Progenitor cell of endocrine pancreas (in vitro differentiated cells): ENCODE data around the gene EIF1AX. TPM values are rescaled to one million over a fixed set of nuclear protein-coding genes. Genes with fewer than 3 reads are reported as not detected.
"Not testable (repeated sequence)": the region's sequence is repeated elsewhere in the genome, so short reads cannot be mapped to it uniquely, and the experiment has no call there.

Source experiments
- DNase-seq: peaks from one replicate; pipeline ENCODE4 v3.0.0; 2021; ENCODE audit warnings: low spot score; ENCODE audit not compliant: unreplicated experiment
- H3K27ac Mint-ChIP-seq: 2 replicates; pipeline ENCODE4 v1.8.0; 2021; ENCODE audit warnings: mild to moderate bottlenecking, moderate library complexity, mixed read lengths
- H3K27me3 Mint-ChIP-seq: 2 replicates; pipeline ENCODE4 v1.8.0; 2021; ENCODE audit warnings: mixed read lengths
- H3K36me3 Mint-ChIP-seq: 2 replicates; pipeline ENCODE4 v1.8.0; 2022; ENCODE audit warnings: mixed read lengths; ENCODE audit not compliant: insufficient read depth
- H3K4me1 Mint-ChIP-seq: 2 replicates; pipeline ENCODE4 v1.8.0; 2021; ENCODE audit warnings: low read depth, mixed read lengths
- H3K4me3 Mint-ChIP-seq: 2 replicates; pipeline ENCODE4 v1.8.0; 2021; ENCODE audit warnings: low read depth, mild to moderate bottlenecking, moderate library complexity, mixed read lengths
- H3K9me3 Mint-ChIP-seq: 2 replicates; pipeline ENCODE4 v1.8.0; 2021; ENCODE audit warnings: low read depth, mixed read lengths
- total RNA-seq: library from RNA; stranded (reverse); gene quantifications from 2 replicates; pipeline ENCODE4 v1.2.1, GENCODE V29; 2021
- TF ChIP-seq, protein P1 (sequence below): fragments of 200-600 bp; sonication (generic); IDR thresholded peaks from one replicate; pipeline ENCODE4 v1.5.0; 2021; ENCODE audit warnings: antibody characterized with exemption, mild to moderate bottlenecking; ENCODE audit not compliant: unreplicated experiment

EIF1AX gene
- total RNA-seq, 1 donor from 2014 or later = 90.6 TPM

DNA sequence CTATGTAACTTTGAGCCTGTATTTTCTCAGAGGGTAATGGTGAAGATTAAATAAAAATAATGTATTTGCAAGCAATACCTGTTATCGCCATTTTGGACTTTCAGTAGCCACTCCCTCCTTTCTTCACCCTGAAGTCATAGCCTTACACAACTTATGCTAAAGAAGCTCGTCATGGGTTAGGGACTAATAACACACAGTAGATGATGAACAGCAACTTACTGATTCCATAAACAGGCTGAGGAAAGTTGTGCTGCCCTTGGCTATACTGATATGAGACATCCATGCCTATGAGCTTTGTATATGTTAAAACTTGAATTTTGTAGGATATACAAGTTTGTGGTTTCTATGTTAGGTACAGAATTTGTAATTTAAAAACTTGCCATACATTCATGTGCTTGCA, 31.7 kb upstream of the EIF1AX start:
- TF ChIP-seq, protein P1, sequence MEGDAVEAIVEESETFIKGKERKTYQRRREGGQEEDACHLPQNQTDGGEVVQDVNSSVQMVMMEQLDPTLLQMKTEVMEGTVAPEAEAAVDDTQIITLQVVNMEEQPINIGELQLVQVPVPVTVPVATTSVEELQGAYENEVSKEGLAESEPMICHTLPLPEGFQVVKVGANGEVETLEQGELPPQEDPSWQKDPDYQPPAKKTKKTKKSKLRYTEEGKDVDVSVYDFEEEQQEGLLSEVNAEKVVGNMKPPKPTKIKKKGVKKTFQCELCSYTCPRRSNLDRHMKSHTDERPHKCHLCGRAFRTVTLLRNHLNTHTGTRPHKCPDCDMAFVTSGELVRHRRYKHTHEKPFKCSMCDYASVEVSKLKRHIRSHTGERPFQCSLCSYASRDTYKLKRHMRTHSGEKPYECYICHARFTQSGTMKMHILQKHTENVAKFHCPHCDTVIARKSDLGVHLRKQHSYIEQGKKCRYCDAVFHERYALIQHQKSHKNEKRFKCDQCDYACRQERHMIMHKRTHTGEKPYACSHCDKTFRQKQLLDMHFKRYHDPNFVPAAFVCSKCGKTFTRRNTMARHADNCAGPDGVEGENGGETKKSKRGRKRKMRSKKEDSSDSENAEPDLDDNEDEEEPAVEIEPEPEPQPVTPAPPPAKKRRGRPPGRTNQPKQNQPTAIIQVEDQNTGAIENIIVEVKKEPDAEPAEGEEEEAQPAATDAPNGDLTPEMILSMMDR = no peak
- H3K36me3 Mint-ChIP-seq = peaks cover 7% of the 10 kb centered on the region
- H3K4me3 Mint-ChIP-seq = no peak overlapping the region
- no peak overlapping the region for H3K27ac Mint-ChIP-seq
- no peaks in the 10 kb centered on the region for H3K4me1 Mint-ChIP-seq
- peaks cover 1% of the 10 kb centered on the region for H3K9me3 Mint-ChIP-seq
- no peaks in the 10 kb centered on the region for H3K27me3 Mint-ChIP-seq
- no peak for DNase-seq

DNA sequence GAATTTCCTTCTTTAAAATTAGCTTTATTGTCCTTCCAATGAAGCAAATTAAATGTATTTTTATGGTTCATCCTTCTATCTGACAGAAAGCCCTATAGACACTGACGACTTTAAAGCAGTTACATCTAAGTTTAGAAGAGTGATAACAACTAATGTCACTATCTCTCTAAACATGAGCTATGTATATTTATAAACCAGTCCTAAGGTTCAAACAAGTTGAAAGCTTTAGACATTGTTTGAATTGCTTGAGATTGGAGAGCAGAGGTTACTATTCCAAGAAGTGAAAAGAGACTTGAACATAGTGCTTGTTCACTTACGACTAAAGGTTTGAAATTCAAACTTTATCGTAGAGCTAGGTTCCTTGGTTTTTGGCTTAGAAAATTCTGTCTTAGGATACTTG, 30.2 kb upstream of the EIF1AX start:
- no peak overlapping the region for H3K4me3 Mint-ChIP-seq
- H3K9me3 Mint-ChIP-seq = peaks cover 3% of the 10 kb centered on the region
- H3K4me1 Mint-ChIP-seq = no peaks in the 10 kb centered on the region
- H3K27ac Mint-ChIP-seq = no peak overlapping the region
- H3K27me3 Mint-ChIP-seq = no peaks in the 10 kb centered on the region
- H3K36me3 Mint-ChIP-seq = peaks cover 12% of the 10 kb centered on the region
- DNase-seq = no peak
- TF ChIP-seq, protein P1 = no peak

DNA sequence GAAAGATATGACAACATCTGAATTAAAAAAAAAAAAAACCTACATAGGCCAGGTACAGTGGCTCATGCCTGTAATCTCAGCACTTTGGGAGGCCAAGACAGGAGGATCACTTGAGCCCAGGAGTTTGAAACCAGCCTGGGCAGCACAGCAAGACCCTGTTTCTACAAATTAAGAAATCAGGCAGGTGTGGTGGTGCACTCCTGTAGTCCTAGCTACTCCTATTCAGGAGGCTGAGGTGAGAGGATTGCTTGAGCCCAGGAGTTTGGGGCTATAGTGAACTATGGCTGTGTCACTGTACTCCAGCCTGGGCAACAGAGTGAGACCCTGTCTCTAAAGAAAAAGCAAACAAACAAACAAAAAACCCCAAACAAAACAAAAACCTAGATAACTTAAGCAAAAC, 20.9 kb upstream of the EIF1AX start:
- peaks cover 17% of the 10 kb centered on the region for H3K9me3 Mint-ChIP-seq
- peaks cover 24% of the 10 kb centered on the region for H3K36me3 Mint-ChIP-seq
- H3K4me1 Mint-ChIP-seq, DNase-seq, H3K4me3 Mint-ChIP-seq, H3K27ac Mint-ChIP-seq, H3K27me3 Mint-ChIP-seq: not testable (repeated sequence)

DNA sequence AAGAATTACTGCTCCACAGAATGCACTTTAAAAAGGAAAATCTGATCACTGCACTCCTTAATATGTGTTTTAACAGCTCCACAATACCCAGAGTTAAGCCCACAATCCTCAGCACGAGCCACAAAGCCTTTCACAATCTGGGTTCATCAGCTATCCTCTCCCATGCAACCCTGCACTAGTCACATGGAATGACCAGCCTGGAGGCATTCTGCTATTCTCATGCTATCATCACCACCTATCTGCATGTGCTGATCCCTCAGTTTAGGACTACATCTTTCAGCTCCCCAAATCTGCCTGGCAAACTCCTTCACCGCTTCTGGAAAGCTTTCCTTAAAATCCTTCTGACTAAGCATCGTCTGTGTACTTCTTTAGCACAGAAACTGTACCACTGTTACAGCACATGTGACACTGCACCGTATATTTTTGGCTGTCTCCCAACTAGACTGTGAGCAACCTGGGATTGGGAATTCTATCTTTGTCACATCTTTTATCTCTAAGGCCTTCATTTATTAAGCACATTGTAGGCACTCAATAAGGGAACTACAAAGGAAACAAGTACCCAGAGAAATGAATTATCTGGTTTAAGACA, 18.3 kb upstream of the EIF1AX start:
- DNase-seq = no peak
- Mint-ChIP-seq H3K9me3 (peaks cover 19% of the 10 kb centered on the region), H3K4me1 (peaks cover 3% of the 10 kb centered on the region), H3K36me3 (peaks cover 23% of the 10 kb centered on the region), H3K27me3 (no peaks in the 10 kb centered on the region), H3K27ac (no peak overlapping the region), H3K4me3 (no peak overlapping the region)
- TF ChIP-seq, protein P1 = no peak

DNA sequence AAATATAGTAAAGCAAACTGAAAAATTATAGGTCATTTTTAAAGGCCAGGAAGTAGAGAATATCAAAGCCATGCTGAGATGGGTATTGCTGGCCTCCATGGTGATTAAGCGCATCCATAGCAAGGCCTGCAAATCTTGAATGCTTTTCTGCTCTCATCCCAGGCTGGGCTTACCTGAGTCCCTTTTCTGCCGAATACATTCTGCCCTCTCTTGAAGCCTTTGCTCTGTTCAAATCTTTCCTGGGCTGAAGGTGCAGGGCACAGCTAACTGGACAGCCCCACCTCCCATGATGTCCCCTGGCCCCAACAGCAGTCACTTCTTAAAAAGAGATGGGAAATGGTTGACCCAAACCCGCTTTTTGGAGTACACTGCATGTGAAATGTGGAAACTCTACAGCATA, 10.1 kb upstream of the EIF1AX start:
- no peaks in the 10 kb centered on the region for H3K27me3 Mint-ChIP-seq
- TF ChIP-seq, protein P1 = no peak
- H3K4me3 Mint-ChIP-seq = no peak overlapping the region
- H3K4me1 Mint-ChIP-seq = peaks cover 2% of the 10 kb centered on the region
- peaks cover 14% of the 10 kb centered on the region for H3K9me3 Mint-ChIP-seq
- H3K36me3 Mint-ChIP-seq = peaks cover 9% of the 10 kb centered on the region
- no peak overlapping the region for H3K27ac Mint-ChIP-seq
- DNase-seq = no peak

DNA sequence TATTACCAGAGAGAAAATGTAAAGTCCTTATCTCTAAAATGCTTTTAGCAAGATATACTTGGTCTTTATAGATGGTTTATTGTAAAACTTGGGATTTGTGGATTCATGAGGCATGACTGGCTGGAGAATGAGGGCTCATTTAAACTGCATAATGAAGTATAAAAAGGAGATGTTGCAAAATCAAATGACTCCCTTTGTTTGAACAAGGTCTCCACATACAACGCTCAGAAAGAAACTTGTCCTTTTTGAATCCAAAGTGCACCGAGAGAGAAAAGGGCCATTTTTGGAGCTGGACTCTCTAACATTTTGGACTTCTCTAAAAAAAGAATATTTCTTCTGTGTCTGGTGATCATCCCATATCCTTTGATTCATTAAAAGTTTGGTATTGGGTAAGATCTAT, 7.7 kb upstream of the EIF1AX start:
- no peak for DNase-seq
- Mint-ChIP-seq H3K9me3 (peaks cover 15% of the 10 kb centered on the region), H3K4me3 (no peak overlapping the region)

More for the DNA sequence above, 7.7 kb upstream of the EIF1AX start:
- Mint-ChIP-seq H3K27ac (no peak overlapping the region), H3K36me3 (peaks cover 5% of the 10 kb centered on the region), H3K4me1 (peaks cover 2% of the 10 kb centered on the region), H3K27me3 (no peaks in the 10 kb centered on the region)
- TF ChIP-seq, protein P1 = no peak
